Motor neuron (in vitro differentiated cells): ENCODE measurements around the gene HS3ST1. TPM values are rescaled to one million over a fixed set of nuclear protein-coding genes. Genes with fewer than 3 reads are reported as not detected.

Source experiments
- ATAC-seq, 8 experiments: fragments of 200-7000 bp; cut with Tn5 transposase; replicated peaks in 6 of 8; 2 replicates each; pipeline ENCODE4 v1.8.0; 2021; ENCODE audit warnings: mild to moderate bottlenecking in 8 of 8, moderate library complexity in 8 of 8
- H3K27ac ChIP-seq, 2 donors: fragments of 250-450 bp; sonication (Bioruptor Pico); 2 replicates each; pipeline ENCODE4 v1.9.0; 2021; ENCODE audit warnings: antibody characterized with exemption in 2 of 2, mild to moderate bottlenecking in 2 of 2, moderate library complexity in 1 of 2
- H3K4me1 ChIP-seq, 2 donors: fragments of 250-450 bp; sonication (Bioruptor Pico); replicated peaks in 1 of 2; 2 replicates each; pipeline ENCODE4 v1.6.1; 2021; ENCODE audit warnings: antibody characterized with exemption in 2 of 2, mild to moderate bottlenecking in 2 of 2, moderate library complexity in 1 of 2
- H3K4me3 ChIP-seq, 5 donors: fragments of 250-450 bp; sonication (Bioruptor Pico); 2 replicates each; pipeline ENCODE4 v1.9.0; 2021; ENCODE audit warnings: antibody characterized with exemption in 5 of 5, mild to moderate bottlenecking in 5 of 5, moderate library complexity in 4 of 5
- WGBS, 10 experiments: fragments of 450-650 bp; shearing (Covaris generic); methylation state at CpG; one replicate each; pipeline ENCODE4 v1.0.0; 2022; 5-methylcytosine and 5-hydroxymethylcytosine counted together
- in situ Hi-C, 9 experiments: fragments of 400-800 bp; cut with MboI; loops; one replicate each; pipeline ENCODE4 v1.15.0; 2021; ENCODE audit warnings: low sequenced_read_pairs in 9 of 9, low pct_unique_long_range_greater_than_20kb in 2 of 9; ENCODE audit not compliant: unreplicated experiment in 9 of 9
- total RNA-seq, 8 experiments: library from RNA; unstranded; fragments of 300-600 nt; gene quantifications; 2 replicates each; pipeline versions ENCODE4 v1.2.3 to v1.2.4, GENCODE V29; 2022

The HS3ST1 gene
- total RNA-seq, 8 experiments from 2014 or later = 0.15 to 2.7 (median 0.95) TPM

DNA sequence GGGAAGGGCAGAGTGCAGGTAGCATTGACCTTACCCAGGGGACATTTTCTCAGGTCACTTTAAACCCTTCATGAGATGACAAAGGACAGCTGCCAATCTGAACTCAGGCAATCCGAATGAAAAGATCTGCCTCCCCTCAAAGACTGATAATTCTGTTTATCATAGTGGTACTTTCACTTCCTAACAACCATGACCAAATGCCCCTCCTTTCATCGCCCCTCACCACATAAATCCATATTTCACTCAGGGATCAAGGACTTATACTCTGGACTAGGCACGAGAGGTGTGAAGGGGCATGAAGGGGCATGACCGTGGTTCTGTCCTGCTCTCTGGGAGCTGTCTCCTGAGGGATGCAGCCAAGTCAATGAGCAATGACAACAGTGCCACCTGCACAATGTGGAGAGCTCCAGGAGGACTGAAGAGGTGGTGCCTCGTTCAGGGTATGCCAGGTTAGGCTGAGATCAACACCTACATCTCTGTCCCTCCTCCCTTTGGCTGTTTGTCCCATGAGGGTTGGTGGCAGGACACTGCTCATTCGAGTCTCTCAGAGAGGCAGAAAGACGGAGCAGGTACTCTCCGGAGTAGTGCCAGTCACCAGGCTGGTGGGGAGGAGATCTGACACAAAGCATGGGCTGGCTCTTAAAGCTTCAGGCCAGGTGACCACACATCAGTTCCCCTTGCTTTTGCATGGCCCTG, 12.5 kb downstream of the HS3ST1 start:
- H3K4me1 ChIP-seq = no peaks in the 10 kb centered on the region
- H3K4me3 ChIP-seq = no peak overlapping the region
- WGBS, 10 experiments = 27 to 82% (median 77%) methylated on average over 1 to 5 of the region's 8 CpGs; no CpG with 5 or more reads in 5 of the 10 experiments
- H3K27ac ChIP-seq = no peak overlapping the region
- in situ Hi-C loops = loop anchor here in 1 of 9 experiments (25.0 kb wide), 1 partner anchor 829 kb away; no protein-coding TSS in a partner anchor
- no peak for ATAC-seq

DNA sequence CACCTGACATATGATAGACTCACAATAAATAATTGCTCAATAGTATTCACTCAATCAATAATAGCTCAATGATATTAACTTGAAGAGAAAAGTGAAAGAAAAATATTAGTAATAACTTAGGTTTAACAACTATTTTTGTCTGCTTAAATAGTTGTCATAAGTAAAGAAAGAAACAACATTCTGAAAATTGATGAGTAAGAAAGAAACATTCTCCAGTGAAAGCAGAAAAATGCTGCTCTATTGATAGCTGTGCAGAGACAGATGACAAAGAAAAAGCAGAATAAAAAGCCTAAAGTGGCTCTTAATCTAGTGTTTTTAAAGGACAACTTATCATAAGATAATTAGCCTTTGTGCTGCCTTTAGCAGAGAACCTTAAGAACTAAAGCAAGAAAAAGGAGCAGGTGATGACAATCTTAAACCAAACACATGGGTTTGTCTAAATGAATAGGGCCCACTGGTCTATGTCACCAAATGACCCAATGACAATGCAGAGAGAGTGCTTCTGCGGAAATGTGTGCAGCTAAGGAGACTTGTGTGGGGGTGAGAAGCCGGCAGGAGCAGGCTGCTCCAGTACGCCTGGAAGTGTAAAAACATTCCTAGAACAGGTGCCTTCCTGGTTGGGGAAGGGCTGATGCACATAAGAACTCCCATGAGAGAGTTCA, 13.2 kb downstream of the HS3ST1 start:
- H3K4me1 ChIP-seq = no peaks in the 10 kb centered on the region
- no peak overlapping the region for H3K27ac ChIP-seq
- WGBS, 10 experiments = 40 to 100% (median 87%) methylated on average over 1 to 3 of the region's 3 CpGs; no CpG with 5 or more reads in 6 of the 10 experiments
- in situ Hi-C loops = loop anchor here in 1 of 9 experiments (25.0 kb wide), 1 partner anchor 828 kb away; no protein-coding TSS in a partner anchor
- H3K4me3 ChIP-seq = no peak overlapping the region
- no peak for ATAC-seq

DNA sequence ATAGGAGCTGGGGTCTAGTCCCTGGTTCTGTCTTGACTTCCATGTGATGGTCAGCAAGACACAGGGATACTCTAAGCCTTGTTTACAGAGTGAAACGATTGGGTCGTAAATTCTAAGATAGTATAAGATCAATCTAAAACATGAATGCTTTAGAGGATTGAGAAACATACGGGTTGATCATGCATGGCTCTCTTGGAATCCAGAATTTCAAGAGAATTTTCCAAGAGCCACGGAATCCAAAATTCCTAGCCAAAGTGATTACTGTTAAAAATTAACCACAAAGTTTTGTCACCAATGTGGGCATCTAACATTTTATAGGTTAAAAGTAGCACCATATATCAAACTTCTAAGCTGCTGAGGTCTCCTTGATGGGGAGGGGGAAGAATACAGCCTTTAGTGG, 16.5 kb downstream of the HS3ST1 start:
- in situ Hi-C loops = loop anchor here in 1 of 9 experiments (25.0 kb wide), 1 partner anchor 825 kb away; no protein-coding TSS in a partner anchor
- H3K27ac ChIP-seq = no peak overlapping the region
- no peak for ATAC-seq
- WGBS, 10 experiments = 10 to 100% (median 91%) methylated on average over 1 to 4 of the region's 4 CpGs; no CpG with 5 or more reads in 1 of the 10 experiments
- peaks cover 2 to 8% of the 10 kb centered on the region in 2 donors for H3K4me1 ChIP-seq
- H3K4me3 ChIP-seq = no peak overlapping the region

DNA sequence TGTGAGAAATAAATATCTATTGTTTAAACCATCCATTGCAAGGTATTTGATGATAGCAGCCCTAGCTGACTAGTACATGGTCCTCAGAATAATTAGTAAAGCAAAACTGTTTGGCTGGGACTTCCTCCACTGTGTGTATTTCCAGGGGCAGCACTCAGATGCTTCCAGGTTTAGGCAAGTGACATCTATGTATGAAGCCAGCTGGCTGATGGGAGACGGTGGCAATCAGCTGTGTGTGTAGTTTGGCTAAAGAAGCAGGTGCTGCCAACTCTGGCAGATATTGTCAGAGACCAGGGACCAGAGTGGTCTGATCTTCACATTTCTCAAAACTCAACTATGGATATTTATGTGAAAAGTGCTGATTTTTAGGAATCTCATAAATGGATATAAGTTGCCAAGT, 19.1 kb downstream of the HS3ST1 start:
- in situ Hi-C loops = loop anchor here in 1 of 9 experiments (25.0 kb wide), 1 partner anchor 822 kb away; no protein-coding TSS in a partner anchor
- ATAC-seq = no peak
- Histone ChIP-seq H3K4me1 (peaks cover 2 to 12% of the 10 kb centered on the region in 2 donors), H3K4me3 (no peak overlapping the region), H3K27ac (no peak overlapping the region)
- WGBS, 10 experiments = 91 to 100% (median 100%) methylated on average over 1 of the region's 1 CpG; no CpG with 5 or more reads in 7 of the 10 experiments

- H3K4me1 ChIP-seq = peaks cover 2 to 12% of the 10 kb centered on the region in 2 donors
- no peak overlapping the region for H3K27ac ChIP-seq
- no peak overlapping the region for H3K4me3 ChIP-seq
- in situ Hi-C loops = loop anchor here in 1 of 9 experiments (25.0 kb wide), 1 partner anchor 821 kb away; no protein-coding TSS in a partner anchor
- 18 to 80% (median 60%) methylated on average over 1 to 4 of the region's 5 CpGs; no CpG with 5 or more reads in 4 of the 10 experiments for WGBS, 10 experiments
- peak in 6 of 8 experiments; percentile 59 to 94 (median 92) for ATAC-seq
These were observed 20.3 kb downstream of the HS3ST1 start for GRCh38 chr4:11408233-11408967.

- 21 to 100% (median 80%) methylated on average over 1 to 3 of the region's 3 CpGs; no CpG with 5 or more reads in 3 of the 10 experiments for whole genome bisulfite sequencing, 10 experiments
- no peak overlapping the region for H3K27ac ChIP-seq
- peak in 3 of 8 experiments; percentile 44 to 74 (median 53) for ATAC-seq
- in situ Hi-C loops = loop anchor here in 1 of 9 experiments (25.0 kb wide), 1 partner anchor 820 kb away; no protein-coding TSS in a partner anchor
- no peak overlapping the region for H3K4me3 ChIP-seq
- H3K4me1 ChIP-seq = peaks cover 2 to 12% of the 10 kb centered on the region in 2 donors
These were observed 21.1 kb downstream of the HS3ST1 start for GRCh38 chr4:11407551-11407950.

GRCh38 chr4:11404431-11404830, 24.3 kb downstream of the HS3ST1 start:
- in situ Hi-C loops = loop anchor here in 1 of 9 experiments (25.0 kb wide), 1 partner anchor 817 kb away; no protein-coding TSS in a partner anchor
- ATAC-seq = no peak
- H3K4me3 ChIP-seq = no peak overlapping the region
- WGBS, 10 experiments = 9 to 100% (median 90%) methylated on average over 1 to 2 of the region's 2 CpGs; no CpG with 5 or more reads in 4 of the 10 experiments
- peaks cover 2 to 12% of the 10 kb centered on the region in 2 donors for H3K4me1 ChIP-seq
- no peak overlapping the region for H3K27ac ChIP-seq

- H3K4me3 ChIP-seq = no peak overlapping the region
- H3K4me1 ChIP-seq = peaks cover 0 to 16% of the 10 kb centered on the region in 2 donors
- H3K27ac ChIP-seq = no peak overlapping the region
- no peak for ATAC-seq
- 0 to 100% (median 75%) methylated on average over 1 to 3 of the region's 3 CpGs; no CpG with 5 or more reads in 1 of the 10 experiments for WGBS, 10 experiments
- in situ Hi-C loops = loop anchor here in 1 of 9 experiments (25.0 kb wide), 1 partner anchor 815 kb away; no protein-coding TSS in a partner anchor
These were observed 26.5 kb downstream of the HS3ST1 start for GRCh38 chr4:11402192-11402591.

GRCh38 chr4:11399461-11399971, 29.2 kb downstream of the HS3ST1 start:
- Histone ChIP-seq H3K4me3 (no peak overlapping the region), H3K4me1 (peaks cover 0 to 18% of the 10 kb centered on the region in 2 donors), H3K27ac (no peak overlapping the region)
- no peak for ATAC-seq
- in situ Hi-C loops = no loop called here
- WGBS, 10 experiments = 56 to 95% (median 94%) methylated on average over 5 to 12 of the region's 42 CpGs; no CpG with 5 or more reads in 7 of the 10 experiments

GRCh38 chr4:11397819-11398610, 30.7 kb downstream of the HS3ST1 start:
- ATAC-seq = peak in 1 of 8 experiments; percentile 24

GRCh38 chr4:11397146-11397545, 31.5 kb downstream of the HS3ST1 start:
- Histone ChIP-seq H3K27ac (no peak overlapping the region), H3K4me3 (no peak overlapping the region), H3K4me1 (peaks cover 0 to 18% of the 10 kb centered on the region in 2 donors)
- in situ Hi-C loops = no loop called here
- 0 to 50% (median 0%) methylated on average over 1 of the region's 1 CpG; no CpG with 5 or more reads in 7 of the 10 experiments for WGBS, 10 experiments
- ATAC-seq = peak in 1 of 8 experiments; percentile 47

More at GRCh38 chr4:11397819-11398610, 30.7 kb downstream of the HS3ST1 start:
- in situ Hi-C loops = no loop called here
- H3K4me1 ChIP-seq = peaks cover 0 to 18% of the 10 kb centered on the region in 2 donors
- no peak overlapping the region for H3K4me3 ChIP-seq
- H3K27ac ChIP-seq = no peak overlapping the region
- 0 to 93% (median 73%) methylated on average over 2 to 5 of the region's 5 CpGs for WGBS, 10 experiments
